Right atrium auricular region (tissue), 2 donors: ENCODE measurements around the gene SCTR. TPM values are rescaled to one million over a fixed set of nuclear protein-coding genes. Genes with fewer than 3 reads are reported as not detected.
A peak's percentile ranks its signal among the peaks of the same experiment; 100 is the strongest.

Source experiments
- DNase-seq: peaks from one replicate; pipeline ENCODE4 v3.0.0-alpha.2; 2019; ENCODE audit warnings: low spot score
- H3K27ac ChIP-seq, 2 donors: fragments of 200-600 bp; sonication (generic); 1 replicate in 1 of 2; 2 replicates in 1 of 2; pipeline ENCODE4 v1.5.1; 2016 to 2019
- H3K27me3 ChIP-seq, 2 donors: fragments of 200-600 bp; sonication (generic); one replicate each; pipeline versions ENCODE4 v1.5.1 to v1.6.0; 2017 to 2019
- H3K36me3 ChIP-seq: fragments of 200-600 bp; sonication (generic); one replicate; pipeline ENCODE4 v1.5.1; 2016
- H3K4me1 ChIP-seq, 2 donors: fragments of 200-600 bp; sonication (generic); one replicate each; pipeline versions ENCODE4 v1.5.1 to v1.6.0; 2017 to 2019
- H3K4me3 ChIP-seq, 2 donors: fragments of 200-600 bp; sonication (generic); 1 replicate in 1 of 2; 2 replicates in 1 of 2; pipeline ENCODE4 v1.5.1; 2017 to 2019; ENCODE audit warnings: mild to moderate bottlenecking in 1 of 2, moderate library complexity in 1 of 2
- H3K9me3 ChIP-seq, 2 donors: fragments of 200-600 bp; sonication (generic); one replicate each; pipeline ENCODE4 v1.5.1; 2019
- CTCF ChIP-seq, 2 donors: fragments of 200-600 bp; sonication (generic); IDR thresholded peaks; one replicate each; pipeline ENCODE4 v1.5.1; 2019; ENCODE audit warnings: antibody characterized with exemption in 2 of 2
- total RNA-seq, 2 donors: library from RNA; depleted of rRNA; stranded (reverse); fragments of >200 nt; gene quantifications; one replicate each; pipeline ENCODE4 v1.1.0, GENCODE V29; 2016

Gene SCTR
- total RNA-seq, 2 donors from 2014 or later, result not detected

GRCh38 chr2:119490106-119490505 lies 34.2 kb downstream of the SCTR start:
- Histone ChIP-seq H3K27ac (peak overlapping the region in 1 of 2 donors; percentile 94), H3K36me3 (no peaks in the 10 kb centered on the region), H3K27me3 (no peaks in the 10 kb centered on the region), H3K4me3 (no peak overlapping the region), H3K4me1 (peaks cover 0 to 72% of the 10 kb centered on the region in 2 donors), H3K9me3 (no peaks in the 10 kb centered on the region)
- no peak for TF ChIP-seq CTCF (IDR thresholded peaks at IDR 0.05)
- DNase-seq, result no peak

GRCh38 chr2:119489232-119489952 lies 34.9 kb downstream of the SCTR start:
- no peak overlapping the region for H3K4me3 ChIP-seq
- TF ChIP-seq CTCF (IDR thresholded peaks at IDR 0.05), result no peak
- no peaks in the 10 kb centered on the region for H3K9me3 ChIP-seq
- H3K27ac ChIP-seq, result peak overlapping the region; percentile 14 to 94
- H3K36me3 ChIP-seq, result no peaks in the 10 kb centered on the region
- peaks cover 0 to 78% of the 10 kb centered on the region in 2 donors for H3K4me1 ChIP-seq
- no peak for DNase-seq
- no peaks in the 10 kb centered on the region for H3K27me3 ChIP-seq

- no peaks in the 10 kb centered on the region for H3K27me3 ChIP-seq
- H3K9me3 ChIP-seq, result no peaks in the 10 kb centered on the region
- TF ChIP-seq CTCF (IDR thresholded peaks at IDR 0.05), result no peak
- DNase-seq, result peak; percentile 52
- H3K27ac ChIP-seq, result peak overlapping the region; percentile 79 to 94
- H3K4me3 ChIP-seq, result no peak overlapping the region
- peaks cover 0 to 81% of the 10 kb centered on the region in 2 donors for H3K4me1 ChIP-seq
- no peaks in the 10 kb centered on the region for H3K36me3 ChIP-seq
Measured at GRCh38 chr2:119488245-119489214, 35.8 kb downstream of the SCTR start.

- Histone ChIP-seq H3K36me3 (no peaks in the 10 kb centered on the region), H3K4me1 (peaks cover 0 to 90% of the 10 kb centered on the region in 2 donors), H3K9me3 (no peaks in the 10 kb centered on the region), H3K4me3 (no peak overlapping the region), H3K27ac (peak overlapping the region; percentile 79 to 94), H3K27me3 (no peaks in the 10 kb centered on the region)
- no peak for TF ChIP-seq CTCF (IDR thresholded peaks at IDR 0.05)
- peak; percentile 57 for DNase-seq
Measured at GRCh38 chr2:119487434-119488244, 36.6 kb downstream of the SCTR start.

GRCh38 chr2:119486886-119487285 lies 37.4 kb downstream of the SCTR start:
- H3K27ac ChIP-seq, result peak overlapping the region; percentile 79 to 94
- H3K9me3 ChIP-seq, result no peaks in the 10 kb centered on the region
- TF ChIP-seq CTCF (IDR thresholded peaks at IDR 0.05), result no peak
- H3K4me3 ChIP-seq, result no peak overlapping the region
- H3K4me1 ChIP-seq, result peaks cover 0 to 91% of the 10 kb centered on the region in 2 donors
- H3K36me3 ChIP-seq, result no peaks in the 10 kb centered on the region
- DNase-seq, result peak; percentile 52
- H3K27me3 ChIP-seq, result no peaks in the 10 kb centered on the region
